NCI-H226 (cell line): ENCODE results near the gene ZNF331.
"Not testable (repeated sequence)": the region's sequence is repeated elsewhere in the genome, so short reads cannot be mapped to it uniquely, and the experiment has no call there.

Source experiments
- DNase-seq: peaks from one replicate; pipeline ENCODE4 v3.0.0-alpha.2; 2015

The ZNF331 gene

DNA sequence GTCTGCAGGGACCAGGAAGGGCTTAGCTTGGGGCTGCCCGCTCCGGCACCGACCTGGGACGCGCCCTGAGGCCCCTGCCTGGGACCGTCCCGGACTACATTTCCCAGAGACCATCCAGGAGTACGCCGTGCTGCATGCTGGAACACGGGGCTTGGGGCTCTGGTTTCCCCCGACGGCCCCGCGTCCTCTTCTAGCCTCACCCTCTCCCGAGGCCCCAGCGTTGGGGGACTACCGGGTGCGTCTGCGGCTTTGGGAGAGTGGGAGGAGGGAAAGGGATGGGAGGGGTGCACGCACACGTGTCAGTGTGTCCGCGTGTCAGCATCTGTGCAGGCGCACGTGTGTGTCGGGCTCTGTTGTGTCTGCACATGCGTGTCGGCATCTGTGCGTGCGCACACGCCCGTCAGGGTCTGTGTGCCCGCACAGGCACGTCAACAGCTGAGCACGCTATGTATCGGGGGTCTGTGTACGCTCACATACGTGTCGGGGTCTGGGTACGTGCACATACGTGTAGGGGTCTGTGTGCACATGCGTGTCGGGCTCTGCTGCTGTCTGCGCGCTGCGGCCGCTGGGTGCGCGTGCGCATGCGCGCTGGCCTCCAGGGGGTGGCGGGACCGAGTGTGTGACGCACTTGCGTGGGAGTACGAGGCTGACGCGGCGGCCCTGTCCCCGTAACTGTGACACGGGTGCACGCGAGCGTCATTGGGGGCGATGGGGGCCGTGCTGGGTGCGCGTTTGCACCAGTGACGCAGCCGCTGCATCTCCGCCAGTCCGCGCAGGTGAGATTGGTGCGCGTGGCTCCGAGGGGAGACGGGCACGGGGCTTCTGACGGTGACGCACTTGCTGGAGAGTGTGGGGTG, at the start of gene ZNF331:
Gene ZNF331 (plus strand): TSS at position 625 of the 857 bp plus-strand sequence. CDS start 31,232 bp downstream, outside the sequence.
- DNase-seq, result no peak

DNA sequence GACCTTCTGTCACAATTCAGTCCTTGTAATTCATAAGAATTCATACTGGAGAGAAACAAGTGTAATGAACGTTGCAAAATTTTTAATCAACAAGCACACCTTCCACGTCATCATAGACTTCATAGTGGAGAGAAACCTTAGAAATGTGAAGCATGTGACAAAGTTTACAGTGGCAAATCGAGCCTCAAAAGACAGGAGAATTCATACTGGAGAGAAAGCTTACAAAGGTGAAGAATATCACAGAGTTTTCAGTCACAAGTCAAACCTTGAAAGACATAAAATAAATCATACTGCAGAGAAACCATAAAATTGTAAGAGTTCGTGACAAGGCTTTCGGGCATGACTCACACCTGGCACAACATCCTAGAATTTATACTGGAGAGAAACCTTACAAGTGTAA, 45.8 kb upstream of the ZNF331 start:
- DNase-seq, result no peak

DNA sequence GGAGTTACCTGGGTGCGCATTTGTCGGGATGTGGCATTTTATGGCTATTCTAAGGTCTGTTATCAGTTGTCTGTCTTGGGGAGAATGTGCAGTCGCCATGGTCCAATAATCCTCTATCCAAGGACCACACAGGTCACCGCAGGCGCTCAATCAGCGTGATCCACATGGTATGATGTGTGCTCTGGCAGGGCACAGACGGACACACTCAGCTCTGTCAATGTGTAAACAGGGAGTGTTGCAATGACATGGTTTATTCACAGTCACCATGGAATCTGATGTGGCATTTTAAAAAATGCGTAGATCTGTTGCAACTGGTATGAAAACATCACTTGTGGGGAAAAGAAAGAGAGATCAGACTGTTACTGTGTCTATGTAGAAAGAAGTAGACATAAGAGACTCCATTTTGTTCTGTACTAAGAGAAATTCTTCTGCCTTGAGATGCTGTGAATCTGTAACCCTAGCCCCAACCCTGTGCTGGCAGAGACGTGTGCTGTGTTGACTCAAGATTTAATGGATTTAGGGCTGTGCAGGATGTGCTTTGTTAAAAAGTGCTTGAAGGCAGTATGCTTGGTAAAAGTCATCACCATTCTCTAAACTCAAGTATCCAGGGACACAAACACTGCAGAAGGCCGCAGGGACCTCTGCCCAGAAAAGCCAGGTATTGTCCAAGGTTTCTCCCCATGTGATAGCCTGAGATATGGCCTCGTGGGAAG, 40.5 kb upstream of the ZNF331 start:
- not testable (repeated sequence) for DNase-seq

DNA sequence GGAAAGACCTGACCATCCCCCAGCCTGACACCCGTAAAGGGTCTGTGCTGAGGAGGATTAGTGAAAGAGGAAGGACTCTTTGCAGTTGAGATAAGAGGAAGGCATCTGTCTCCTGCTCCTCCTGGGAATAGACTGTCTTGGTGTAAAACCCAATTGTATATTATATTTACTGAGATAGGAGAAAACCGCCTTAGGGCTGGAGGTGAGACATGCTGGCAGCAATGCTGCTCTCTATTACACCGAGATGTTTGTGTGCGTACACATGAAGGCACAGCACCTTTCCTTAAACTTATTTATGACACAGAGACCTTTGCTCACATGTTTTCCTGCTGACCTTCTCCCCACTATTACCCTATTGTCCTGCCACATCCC, 39.9 kb upstream of the ZNF331 start:
- DNase-seq, result not testable (repeated sequence)

DNA sequence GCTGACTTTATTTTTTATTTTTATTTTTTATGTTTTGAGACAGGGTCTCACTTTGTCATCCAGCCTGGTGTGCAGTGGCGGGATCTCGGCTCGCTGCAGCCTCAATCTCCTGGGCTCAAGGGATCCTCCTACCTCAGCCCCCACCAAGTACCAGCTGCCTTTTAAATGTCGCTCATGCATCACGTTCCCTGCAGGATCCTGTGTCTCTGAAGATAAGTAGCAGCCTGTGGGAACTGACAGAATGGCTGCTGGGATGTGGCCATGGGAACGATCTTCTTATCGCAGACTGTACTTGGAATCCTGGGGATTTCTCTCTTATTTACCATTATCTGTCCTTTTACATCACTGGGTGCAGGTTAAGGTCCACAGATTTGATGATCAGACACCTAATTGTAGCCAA, 34.8 kb upstream of the ZNF331 start:
- not testable (repeated sequence) for DNase-seq

DNA sequence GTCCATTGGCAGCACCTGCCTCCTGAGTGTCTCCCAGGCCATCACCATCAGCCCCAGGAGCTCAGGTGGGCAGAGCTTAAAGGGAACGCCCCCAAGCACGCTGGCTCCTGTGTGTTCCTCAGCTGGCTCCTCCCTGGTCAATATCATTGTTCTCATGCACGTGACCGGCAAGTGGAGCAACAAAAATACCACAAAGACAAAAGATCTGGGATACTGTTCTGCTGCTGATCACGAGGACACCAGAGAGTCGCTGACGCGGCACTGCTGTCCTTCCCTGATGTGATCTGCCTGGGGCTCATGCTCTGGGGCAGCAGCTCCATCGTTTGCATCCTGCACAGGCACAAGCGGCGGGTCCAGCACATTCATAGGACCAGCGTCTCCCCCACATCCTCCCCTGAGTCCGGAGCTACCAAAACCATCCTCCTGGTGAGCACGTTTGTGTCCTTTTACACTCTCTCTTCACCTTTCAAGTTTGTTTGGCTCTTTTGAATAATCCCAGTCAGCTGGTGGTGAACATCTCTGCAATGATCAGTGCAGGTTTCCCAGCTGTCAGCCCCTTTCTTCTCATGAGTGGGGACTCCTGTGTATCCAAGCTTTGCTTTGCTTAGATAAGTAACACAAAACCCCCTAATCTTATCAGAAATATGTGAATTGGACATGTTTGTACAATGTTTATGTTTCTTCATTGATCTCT, 34.1 kb upstream of the ZNF331 start:
- not testable (repeated sequence) for DNase-seq

DNA sequence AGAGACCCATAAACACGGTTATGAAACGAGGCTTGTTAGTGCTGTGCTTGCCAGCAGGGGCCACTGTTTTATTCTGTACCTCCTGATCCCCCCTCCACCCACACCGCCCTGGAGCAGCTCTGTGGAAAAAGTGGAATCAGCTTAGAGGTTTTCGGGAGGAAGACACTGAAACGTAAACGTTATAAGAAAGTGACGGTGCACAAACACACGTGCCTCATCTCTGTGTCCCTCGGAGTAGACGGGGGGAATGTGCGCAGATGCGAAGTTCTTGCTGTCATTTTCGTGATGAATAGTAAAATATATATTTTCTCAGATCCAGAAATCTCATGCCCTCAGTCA, 33.6 kb upstream of the ZNF331 start:
- not testable (repeated sequence) for DNase-seq

DNA sequence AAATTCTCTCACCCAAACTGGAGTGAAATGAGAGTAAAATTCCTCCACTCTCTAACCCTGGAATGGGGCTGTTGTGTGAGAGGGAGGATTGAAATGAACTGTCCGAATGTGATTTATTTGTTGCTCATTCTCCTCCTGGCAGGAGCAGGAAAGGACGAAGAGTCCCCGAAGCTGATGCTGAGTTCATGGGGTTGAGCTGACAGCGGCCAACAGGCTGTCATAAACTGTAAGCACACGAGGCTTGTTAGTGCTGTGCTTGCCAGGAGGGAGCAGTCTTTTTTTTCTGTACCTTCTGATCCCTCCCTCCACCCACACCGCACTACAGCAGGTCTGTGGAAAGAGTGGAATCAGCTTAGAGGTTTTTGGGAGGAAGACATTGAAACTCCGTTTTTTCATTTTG, 33.1 kb upstream of the ZNF331 start:
- DNase-seq, result no peak

DNA sequence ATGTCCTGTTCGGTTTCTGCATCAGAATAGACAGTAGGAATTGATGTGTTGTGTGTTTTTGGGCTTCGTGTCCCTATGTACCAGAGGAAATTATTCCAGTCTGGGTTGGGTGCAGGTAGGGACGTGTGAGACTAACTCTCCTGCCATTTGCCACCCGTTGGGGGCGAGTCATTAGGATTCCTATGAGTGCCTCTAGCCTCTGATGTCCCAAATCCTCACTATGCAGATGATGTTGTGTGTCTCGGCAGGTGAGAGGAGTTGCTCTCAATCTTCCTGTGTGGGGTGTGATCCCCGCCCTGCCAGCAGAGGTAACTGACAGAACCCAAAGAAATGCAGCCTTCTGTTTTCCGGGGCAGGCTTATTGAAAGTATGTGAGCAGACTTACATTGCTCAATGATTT, 31.2 kb upstream of the ZNF331 start:
- DNase-seq, result no peak

DNA sequence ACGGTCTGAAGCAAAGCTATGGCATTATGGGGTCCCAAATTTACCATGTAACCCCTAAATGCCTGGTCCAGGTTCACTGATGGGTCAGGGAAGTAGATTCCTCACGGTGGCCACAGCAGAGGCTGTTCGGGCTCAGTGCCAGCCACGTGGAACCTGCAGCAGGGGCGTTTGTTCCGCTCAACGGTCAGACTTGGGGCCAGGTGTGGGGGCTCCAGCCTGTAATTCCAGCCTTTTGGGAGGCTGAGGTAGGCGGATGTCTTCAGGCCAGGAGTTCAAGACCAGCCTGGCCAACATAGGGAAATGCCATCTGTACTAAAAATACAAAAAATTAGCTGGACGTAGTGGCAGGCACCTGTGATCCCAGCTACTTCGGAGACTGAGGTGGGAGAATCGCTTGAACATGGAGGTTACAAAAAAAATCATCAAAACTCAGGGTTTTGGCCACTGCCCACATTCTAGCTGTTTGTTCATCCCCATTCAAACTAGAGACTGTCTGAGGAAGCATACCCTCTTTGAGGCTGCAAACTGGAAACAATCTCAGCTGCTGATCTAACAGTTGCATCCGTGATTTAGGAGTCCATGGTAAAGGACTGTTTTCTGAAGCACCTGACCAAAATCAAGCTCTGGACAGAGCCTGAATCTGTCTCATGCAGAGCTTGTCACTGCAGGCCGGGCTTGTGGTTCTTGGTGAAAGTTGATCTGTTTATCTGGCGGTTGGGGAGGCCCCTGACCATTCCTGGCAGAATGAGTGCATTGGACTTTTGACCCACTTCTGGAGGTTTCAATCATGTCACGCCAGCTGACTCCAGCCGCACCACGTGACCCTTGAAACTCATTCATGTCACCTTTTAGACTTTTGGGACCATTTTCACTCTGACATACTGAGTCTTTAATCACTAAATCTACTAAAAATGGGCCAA, 30.2 kb upstream of the ZNF331 start:
- no peak for DNase-seq

DNA sequence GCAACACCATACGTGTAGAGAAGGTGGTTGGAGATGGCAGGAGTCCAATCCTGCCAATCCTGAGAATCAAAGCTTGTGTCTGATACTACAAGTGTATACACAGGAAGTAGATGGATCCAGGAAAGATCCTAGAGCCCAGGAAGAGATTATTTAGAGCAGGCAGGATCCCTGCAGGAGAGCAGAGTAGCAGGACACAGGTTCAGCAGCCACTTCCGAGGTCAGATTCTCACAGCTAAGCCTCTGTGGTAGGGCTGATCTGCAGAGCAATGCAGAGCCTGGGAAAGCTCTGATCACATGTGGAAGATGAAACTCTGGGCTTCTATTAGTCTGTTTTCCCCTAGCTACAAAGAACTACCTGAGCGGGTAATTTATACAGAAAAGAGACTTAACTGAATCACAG, 28.5 kb upstream of the ZNF331 start:
- DNase-seq, result no peak

DNA sequence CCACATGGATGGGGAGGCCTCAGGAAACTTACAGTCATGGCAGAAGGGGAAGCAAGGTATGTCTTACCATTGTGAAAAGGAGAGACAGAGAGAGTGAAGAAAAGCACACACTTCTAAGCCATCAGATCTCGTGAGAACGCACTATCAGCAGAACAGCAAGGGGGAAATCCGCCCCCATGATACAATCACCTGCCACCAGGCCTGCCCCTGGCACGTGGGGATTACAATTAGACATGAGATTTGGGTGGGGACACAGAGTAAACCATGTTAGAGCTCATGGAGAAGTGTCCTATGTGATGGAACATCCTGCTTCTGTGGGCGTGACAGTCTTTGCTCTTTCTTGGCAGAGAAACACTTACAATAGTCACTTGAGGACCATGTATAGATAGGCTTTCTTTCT, 28.1 kb upstream of the ZNF331 start:
- no peak for DNase-seq

DNA sequence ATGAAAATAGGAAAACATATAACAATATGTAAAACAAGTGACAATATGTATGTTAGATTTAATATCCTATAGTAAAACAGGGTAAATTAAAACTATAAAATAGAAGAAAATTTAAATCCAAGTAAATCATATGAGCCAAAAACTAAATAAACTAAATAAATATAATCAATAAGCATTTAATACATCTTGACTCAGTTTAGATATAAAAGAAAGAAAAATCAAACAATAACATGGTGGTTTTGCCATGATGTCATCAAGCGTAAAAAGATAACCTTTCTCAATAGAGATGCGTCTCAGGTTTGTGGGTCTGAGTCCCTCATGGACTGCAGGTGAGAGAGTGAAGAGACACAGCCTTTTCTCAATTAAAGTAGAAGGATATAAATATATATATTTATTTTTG, 26.6 kb upstream of the ZNF331 start:
- no peak for DNase-seq

DNA sequence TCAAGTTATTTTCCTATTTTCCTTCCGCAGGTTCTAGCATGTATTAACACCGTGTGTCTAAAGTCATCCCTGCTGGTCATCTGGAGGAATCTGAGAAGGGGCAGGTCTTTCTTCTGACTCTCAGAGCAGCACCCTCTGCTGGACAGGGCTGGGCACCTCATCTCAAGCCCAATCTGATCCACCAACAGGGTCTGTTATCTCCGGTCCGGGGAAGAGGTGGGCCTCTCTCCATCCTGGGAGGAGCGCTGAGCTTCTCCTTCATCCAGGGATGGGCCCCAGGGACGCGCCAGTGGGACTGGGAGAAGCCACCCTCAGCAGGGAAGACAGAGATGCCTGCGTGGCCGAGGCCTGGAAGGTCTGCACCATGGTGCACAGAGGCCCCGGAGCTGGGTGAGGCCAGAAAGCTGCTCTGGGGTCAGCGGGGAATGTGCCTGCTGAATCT, 26.0 kb upstream of the ZNF331 start:
- no peak for DNase-seq

DNA sequence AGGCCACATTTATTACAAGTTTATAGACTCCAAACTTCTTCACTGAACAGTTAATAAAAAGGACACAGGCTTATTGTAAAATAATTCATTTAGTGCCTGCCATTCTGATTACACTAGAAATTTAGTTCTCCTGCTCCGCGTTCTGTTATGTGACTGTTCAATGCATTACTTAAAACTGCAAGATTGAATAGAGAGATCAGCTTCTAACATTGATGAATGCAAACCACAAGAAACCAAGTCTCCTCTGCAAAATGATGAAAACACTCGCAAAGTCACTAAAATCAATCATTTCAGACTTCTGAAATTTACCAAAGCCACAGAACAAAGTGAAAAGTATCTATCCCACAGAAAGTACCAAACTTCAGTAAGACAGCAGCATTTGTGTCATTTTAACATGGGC, 22.9 kb upstream of the ZNF331 start:
- DNase-seq, result not testable (repeated sequence)

DNA sequence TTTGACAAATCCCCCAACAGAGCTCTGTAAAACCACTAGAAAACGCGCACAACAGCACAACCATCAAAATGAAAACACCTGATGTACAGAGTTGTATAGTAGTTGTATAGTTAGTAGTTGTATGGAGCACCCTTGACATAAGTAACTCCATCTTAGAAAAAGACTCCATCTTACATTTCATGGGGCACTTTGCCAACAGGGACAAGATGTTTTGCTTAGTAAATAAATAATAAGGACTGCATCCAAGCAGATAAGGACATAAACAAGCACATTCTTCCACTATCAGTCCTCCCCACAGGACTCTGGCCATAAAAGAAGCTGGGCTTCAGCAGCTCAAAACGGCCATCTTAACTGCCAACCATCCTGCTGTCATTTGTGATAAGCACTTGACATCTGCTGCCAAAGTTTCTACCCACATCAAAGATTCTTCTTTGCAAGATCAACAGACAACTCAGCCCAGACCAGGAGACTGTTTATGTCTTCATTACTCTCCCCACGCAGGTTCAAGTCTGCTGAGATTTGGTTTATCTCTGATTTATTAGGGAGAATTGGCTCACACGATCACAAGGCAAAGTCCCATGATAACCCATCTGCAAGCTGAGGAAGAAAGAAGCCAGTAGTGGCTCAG, 20.7 kb upstream of the ZNF331 start:
- no peak for DNase-seq

DNA sequence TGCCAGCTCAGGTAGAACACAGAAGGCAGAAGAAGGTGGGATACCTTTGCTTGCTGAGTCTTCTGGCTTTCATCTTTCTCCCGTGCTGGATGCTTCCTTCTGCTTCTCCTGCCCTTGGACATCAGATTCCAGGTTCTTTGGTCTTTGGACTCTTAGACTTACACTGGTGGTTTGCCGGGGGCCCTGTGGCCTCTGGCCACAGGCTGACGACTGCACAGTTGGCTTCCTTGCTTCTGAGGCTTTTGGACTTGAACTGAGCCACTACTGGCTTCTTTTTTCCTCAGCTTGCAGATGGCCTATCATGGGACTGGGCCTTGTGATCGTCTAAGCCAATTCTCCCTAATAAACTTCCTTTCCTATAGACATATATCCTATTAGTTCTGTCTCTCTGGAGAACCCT, 19.8 kb upstream of the ZNF331 start:
- DNase-seq, result no peak

DNA sequence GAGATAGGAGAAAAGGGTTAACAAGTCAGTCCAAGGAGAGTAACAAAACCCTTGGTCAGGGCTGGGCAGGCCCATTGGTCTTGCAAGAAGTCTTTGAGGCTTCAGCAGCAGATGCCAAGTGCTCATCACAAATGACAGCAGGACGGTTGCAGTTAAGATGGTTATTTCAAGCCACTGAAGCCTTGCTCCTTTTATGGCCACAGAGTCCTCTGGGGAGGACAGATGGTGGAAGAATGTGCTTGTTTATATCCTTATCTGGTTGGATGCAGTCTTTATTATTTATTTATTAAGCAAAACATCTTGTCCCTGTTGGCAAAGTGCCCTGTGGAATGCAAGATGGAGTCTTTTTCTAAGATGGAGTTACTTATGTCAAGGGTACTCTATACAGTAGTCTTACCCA, 19.2 kb upstream of the ZNF331 start:
- no peak for DNase-seq

DNA sequence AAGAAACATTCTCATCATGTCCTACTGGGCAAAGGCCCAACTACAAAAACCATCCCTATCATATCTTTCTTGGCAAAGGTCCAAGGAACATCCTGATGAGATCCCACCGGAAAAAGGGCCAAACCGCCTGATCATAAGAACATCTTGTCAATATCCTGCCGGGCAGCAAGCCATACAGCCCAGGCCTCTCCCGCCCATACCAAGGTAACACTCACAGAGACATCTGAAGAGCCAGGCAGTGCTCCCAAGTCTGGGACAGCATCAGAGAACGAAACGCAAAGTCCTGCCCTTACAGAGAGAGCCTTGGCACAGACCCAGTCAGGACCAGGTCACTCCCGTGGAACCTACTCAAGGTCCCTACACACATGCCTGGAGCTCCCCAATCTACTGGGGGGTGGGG, 18.5 kb upstream of the ZNF331 start:
- DNase-seq, result no peak

DNA sequence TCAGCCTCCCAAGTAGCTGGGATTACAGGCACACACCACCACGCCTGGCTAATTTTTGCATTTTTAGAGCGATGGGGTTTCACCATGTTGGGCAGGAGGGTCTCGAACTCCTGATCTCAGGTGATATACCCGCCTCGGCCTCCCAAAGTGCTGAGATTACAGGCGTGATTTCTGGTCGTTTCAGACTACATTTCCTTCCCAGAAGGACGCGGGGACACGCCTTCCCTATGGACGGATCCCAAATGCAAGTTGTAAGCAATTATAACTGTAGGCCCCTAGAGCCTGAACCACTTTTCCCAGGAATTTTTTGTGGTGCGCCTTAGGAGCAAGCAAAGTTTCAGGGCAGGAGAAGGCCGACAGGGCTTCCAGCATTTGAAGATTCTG, 17.8 kb upstream of the ZNF331 start:
- DNase-seq, result no peak

DNA sequence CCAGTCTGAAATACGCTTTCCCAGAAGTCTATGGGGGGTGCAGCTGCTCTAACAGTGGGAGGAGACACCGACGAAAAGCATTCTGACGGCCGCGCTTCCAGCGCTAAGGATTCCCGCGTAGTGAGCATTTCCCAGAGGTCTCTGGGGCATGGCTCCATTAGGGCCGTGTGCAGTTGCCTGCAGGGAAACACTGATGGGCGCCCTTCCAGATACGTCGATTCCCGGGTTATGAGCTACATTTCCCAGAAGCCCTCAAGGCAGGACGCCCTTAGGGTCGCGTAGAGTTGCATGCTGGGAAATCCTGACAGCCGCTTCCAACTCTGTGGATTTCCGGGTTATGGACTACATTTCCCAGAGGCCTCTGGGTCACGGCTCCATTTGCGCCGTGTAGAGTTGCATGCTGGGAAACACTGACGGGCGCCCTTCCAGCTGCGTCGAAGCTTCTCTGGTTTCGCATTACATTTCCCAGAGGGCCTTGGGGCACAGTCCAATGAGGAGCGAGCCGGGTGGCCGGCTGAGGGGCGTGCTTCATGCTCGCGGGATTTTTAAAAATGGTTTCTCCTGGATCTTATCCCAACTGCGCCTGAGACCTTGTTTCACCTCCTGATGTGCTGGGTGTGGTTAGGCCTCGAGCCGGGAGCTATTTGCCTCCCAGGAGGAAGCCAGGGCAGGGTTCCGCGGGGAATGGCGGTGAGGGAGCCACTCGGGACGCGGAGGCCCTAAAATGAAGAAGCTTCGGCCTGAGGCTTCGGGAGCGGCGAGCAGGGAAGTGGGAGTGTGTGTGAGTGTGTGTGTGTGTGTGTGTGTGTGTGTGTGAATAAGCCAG, 17.2 kb upstream of the ZNF331 start:
- peak; percentile 83 for DNase-seq
